SU-DHL-6 (cell line): ENCODE results near the gene MAGI3.

Experiments used
- H2AFZ ChIP-seq: fragments of 200-600 bp; sonication (generic); 2 replicates; pipeline ENCODE4 v1.6.1; 2014; ENCODE audit warnings: low read depth, mild to moderate bottlenecking, moderate library complexity, mixed read lengths, antibody characterized with exemption, low read length; ENCODE audit not compliant: severe bottlenecking
- H3F3A ChIP-seq: fragments of 200-600 bp; shearing (Covaris generic); 2 replicates; pipeline ENCODE4 v1.6.0; 2016; ENCODE audit warnings: antibody characterized with exemption, mild to moderate bottlenecking; ENCODE audit not compliant: insufficient read depth
- H3K27ac ChIP-seq: fragments of 200-600 bp; sonication (generic); 2 replicates; pipeline ENCODE4 v1.5.1; 2016; ENCODE audit warnings: low read depth, mild to moderate bottlenecking, low read length, moderate library complexity, mixed read lengths
- H3K27me3 ChIP-seq: fragments of 200-600 bp; sonication (generic), shearing (Covaris generic); 2 replicates; pipeline ENCODE4 v1.6.0; 2014; ENCODE audit warnings: mild to moderate bottlenecking, low read length
- H3K36me3 ChIP-seq: fragments of 200-600 bp; sonication (generic); 2 replicates; pipeline ENCODE4 v1.6.1; 2014; ENCODE audit warnings: mild to moderate bottlenecking, low read length, mixed read lengths
- H3K4me2 ChIP-seq: fragments of 300-600, 200-600 bp; shearing (Covaris generic), sonication (generic); 2 replicates; pipeline ENCODE4 v1.6.0; 2014; ENCODE audit warnings: low read length, low read depth, mild to moderate bottlenecking; ENCODE audit not compliant: poor library complexity, severe bottlenecking
- H3K4me3 ChIP-seq: fragments of 200-600 bp; sonication (generic); 2 replicates; pipeline ENCODE4 v1.5.1; 2014; ENCODE audit warnings: antibody characterized with exemption, low read length, mild to moderate bottlenecking, mixed read lengths; ENCODE audit not compliant: insufficient read depth, poor library complexity, severe bottlenecking
- H3K79me2 ChIP-seq: fragments of 200-600 bp; sonication (generic); 2 replicates; pipeline ENCODE4 v1.6.1; 2014; ENCODE audit warnings: mild to moderate bottlenecking, low read length, moderate library complexity; ENCODE audit not compliant: insufficient read depth
- H3K9ac ChIP-seq: fragments of 200-600 bp; sonication (generic); 2 replicates; pipeline ENCODE4 v1.7.0; 2014; ENCODE audit warnings: mild to moderate bottlenecking, low read length
- H3K9me2 ChIP-seq: fragments of 200-600 bp; sonication (generic); replicated peaks from 2 replicates; pipeline ENCODE4 v1.6.1; 2014; ENCODE audit warnings: low read length; ENCODE audit not compliant: insufficient read depth
- H3K9me3 ChIP-seq: fragments of 200-600 bp; sonication (generic); 2 replicates; pipeline ENCODE4 v1.6.1; 2014; ENCODE audit warnings: low read length, mixed read lengths; ENCODE audit not compliant: insufficient read depth
- H4K20me1 ChIP-seq: fragments of 200-600 bp; sonication (generic); 2 replicates; pipeline ENCODE4 v1.6.1; 2014; ENCODE audit warnings: low read depth, mild to moderate bottlenecking, antibody characterized with exemption, low read length, moderate library complexity, mixed read lengths
- EZH2phosphoT487 ChIP-seq: fragments of 200-600 bp; sonication (generic), shearing (Covaris generic); conservative IDR thresholded peaks from 2 replicates; pipeline ENCODE4 v1.6.1; 2018; ENCODE audit warnings: mild to moderate bottlenecking, antibody characterized with exemption, low read length, moderate library complexity, mixed read lengths
- TF ChIP-seq, protein P1 (sequence below): fragments of 200-600 bp; sonication (generic); IDR thresholded peaks from one replicate; pipeline ENCODE4 v1.5.1; 2017; ENCODE audit warnings: antibody characterized with exemption, mild to moderate bottlenecking, low read length, moderate library complexity; ENCODE audit not compliant: insufficient read depth, poor library complexity, severe bottlenecking

Gene MAGI3

GRCh38 chr1:113684153-113684541 lies 293.8 kb downstream of the MAGI3 start:
- TF ChIP-seq EZH2phosphoT487, result no peak
- TF ChIP-seq, protein P1, sequence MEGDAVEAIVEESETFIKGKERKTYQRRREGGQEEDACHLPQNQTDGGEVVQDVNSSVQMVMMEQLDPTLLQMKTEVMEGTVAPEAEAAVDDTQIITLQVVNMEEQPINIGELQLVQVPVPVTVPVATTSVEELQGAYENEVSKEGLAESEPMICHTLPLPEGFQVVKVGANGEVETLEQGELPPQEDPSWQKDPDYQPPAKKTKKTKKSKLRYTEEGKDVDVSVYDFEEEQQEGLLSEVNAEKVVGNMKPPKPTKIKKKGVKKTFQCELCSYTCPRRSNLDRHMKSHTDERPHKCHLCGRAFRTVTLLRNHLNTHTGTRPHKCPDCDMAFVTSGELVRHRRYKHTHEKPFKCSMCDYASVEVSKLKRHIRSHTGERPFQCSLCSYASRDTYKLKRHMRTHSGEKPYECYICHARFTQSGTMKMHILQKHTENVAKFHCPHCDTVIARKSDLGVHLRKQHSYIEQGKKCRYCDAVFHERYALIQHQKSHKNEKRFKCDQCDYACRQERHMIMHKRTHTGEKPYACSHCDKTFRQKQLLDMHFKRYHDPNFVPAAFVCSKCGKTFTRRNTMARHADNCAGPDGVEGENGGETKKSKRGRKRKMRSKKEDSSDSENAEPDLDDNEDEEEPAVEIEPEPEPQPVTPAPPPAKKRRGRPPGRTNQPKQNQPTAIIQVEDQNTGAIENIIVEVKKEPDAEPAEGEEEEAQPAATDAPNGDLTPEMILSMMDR, result no peak
- Histone ChIP-seq H3K27me3 (no peaks in the 10 kb centered on the region), H3K4me3 (no peak overlapping the region), H3K9me2 (no peaks in the 10 kb centered on the region), H2AFZ (no peak overlapping the region), H3K36me3 (no peaks in the 10 kb centered on the region; the same call in 1 of the 2 replicates), H3K79me2 (no peaks in the 10 kb centered on the region), H3K9ac (no peak overlapping the region), H3K27ac (no peak overlapping the region), H3K9me3 (no peaks in the 10 kb centered on the region), H3K4me2 (no peak overlapping the region), H3F3A (peaks cover 5% of the 10 kb centered on the region; the same call in 1 of the 2 replicates), H4K20me1 (no peaks in the 10 kb centered on the region)

- H3F3A ChIP-seq, result peaks cover 5% of the 10 kb centered on the region; the same call in 1 of the 2 replicates
- H3K79me2 ChIP-seq, result no peaks in the 10 kb centered on the region
- no peaks in the 10 kb centered on the region for H3K9me3 ChIP-seq
- H3K4me3 ChIP-seq, result no peak overlapping the region
- H3K36me3 ChIP-seq, result no peaks in the 10 kb centered on the region; the same call in 1 of the 2 replicates
- H3K27ac ChIP-seq, result no peak overlapping the region
- no peaks in the 10 kb centered on the region for H3K9me2 ChIP-seq
- H4K20me1 ChIP-seq, result no peaks in the 10 kb centered on the region
- no peak overlapping the region for H3K4me2 ChIP-seq
- TF ChIP-seq EZH2phosphoT487, result no peak
- TF ChIP-seq, protein P1, result no peak
- no peak overlapping the region for H3K9ac ChIP-seq
- H2AFZ ChIP-seq, result no peak overlapping the region
- no peaks in the 10 kb centered on the region for H3K27me3 ChIP-seq
Observed at GRCh38 chr1:113686891-113687618, 296.7 kb downstream of the MAGI3 start.

DNA sequence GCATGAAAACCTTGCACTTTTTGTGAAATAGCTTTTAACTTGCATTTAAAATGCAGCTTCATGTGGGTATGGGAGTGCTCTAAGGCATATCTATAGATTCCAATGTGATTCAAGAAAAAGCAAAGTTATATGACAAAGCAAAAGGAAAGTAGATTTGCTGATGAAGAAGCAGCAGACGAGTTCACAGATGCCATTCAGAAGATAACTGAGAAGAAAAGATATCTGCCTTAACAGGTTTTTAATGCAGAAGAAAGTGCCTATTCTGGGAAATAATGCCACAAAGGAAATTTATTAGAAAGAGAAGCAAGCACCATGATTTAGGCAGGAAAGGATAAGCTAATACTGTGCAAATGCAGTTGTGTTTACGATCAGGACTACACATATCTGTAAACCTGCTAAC lies 300.9 kb downstream of the MAGI3 start:
- H3F3A ChIP-seq, result peaks cover 5% of the 10 kb centered on the region; the same call in 1 of the 2 replicates
- H3K9ac ChIP-seq, result no peak overlapping the region
- peaks cover 24% of the 10 kb centered on the region for H3K36me3 ChIP-seq
- peaks cover 16% of the 10 kb centered on the region; the same call in 1 of the 2 replicates for H3K9me3 ChIP-seq
- no peak overlapping the region for H2AFZ ChIP-seq
- H3K4me3 ChIP-seq, result no peak overlapping the region
- H3K79me2 ChIP-seq, result no peaks in the 10 kb centered on the region
- no peaks in the 10 kb centered on the region for H3K9me2 ChIP-seq
- no peak overlapping the region for H3K27ac ChIP-seq
- H3K27me3 ChIP-seq, result no peaks in the 10 kb centered on the region
- TF ChIP-seq, protein P1, result no peak
- TF ChIP-seq EZH2phosphoT487, result no peak
- no peak overlapping the region for H3K4me2 ChIP-seq
- no peaks in the 10 kb centered on the region for H4K20me1 ChIP-seq
